Activated T-cell treated with anti-CD3 and anti-CD28 coated beads for 48 hours (primary cell): ENCODE data around the gene GLP1R.

Experiments used
- DNase-seq: peaks from one replicate; pipeline ENCODE4 v3.0.0-alpha.2; 2020; ENCODE audit warnings: low read depth

The GLP1R gene

GRCh38 chr6:39062014-39062740, 13.6 kb downstream of the GLP1R start:
- DNase-seq, result no peak

DNA sequence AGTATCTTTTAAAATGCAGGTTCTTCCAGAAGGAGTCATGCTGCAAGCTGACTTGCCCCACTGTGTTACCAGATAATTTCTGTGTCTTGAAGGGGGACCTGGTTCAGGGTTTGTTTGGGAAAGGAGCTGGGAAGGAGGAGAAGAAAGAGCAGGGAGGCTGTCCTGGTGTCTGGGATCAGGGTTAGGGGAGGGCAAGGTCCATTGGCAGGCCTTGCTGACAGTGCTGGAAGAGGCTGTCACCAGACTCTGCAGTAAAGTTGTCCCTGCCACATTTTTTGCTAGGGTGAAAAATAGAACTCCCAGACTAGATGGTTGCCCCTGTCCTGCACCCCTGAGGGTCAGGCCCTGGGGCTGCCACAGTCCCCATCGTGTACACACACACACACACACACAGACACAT, 14.9 kb downstream of the GLP1R start:
- no peak for DNase-seq

DNA sequence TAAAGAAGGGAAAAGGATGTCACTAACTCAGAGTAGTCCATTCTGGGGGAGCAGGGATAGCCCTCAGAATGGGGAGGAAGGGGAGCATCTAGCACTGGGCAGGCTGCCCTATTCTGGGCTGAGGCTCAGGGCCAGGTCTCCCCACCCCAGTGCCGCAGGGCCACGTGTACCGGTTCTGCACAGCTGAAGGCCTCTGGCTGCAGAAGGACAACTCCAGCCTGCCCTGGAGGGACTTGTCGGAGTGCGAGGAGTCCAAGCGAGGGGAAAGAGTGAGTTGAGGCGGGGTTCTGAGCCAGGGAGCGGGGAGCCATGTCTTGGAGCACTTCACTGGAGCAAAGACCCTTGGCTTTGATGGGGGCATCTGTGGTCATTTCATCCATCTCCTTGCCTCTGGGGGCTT, 17.0 kb downstream of the GLP1R start:
- DNase-seq, result no peak

- DNase-seq, result no peak
These were observed 19.8 kb downstream of the GLP1R start for GRCh38 chr6:39068391-39068790.

GRCh38 chr6:39072830-39073229, 24.2 kb downstream of the GLP1R start:
- DNase-seq, result no peak

DNA sequence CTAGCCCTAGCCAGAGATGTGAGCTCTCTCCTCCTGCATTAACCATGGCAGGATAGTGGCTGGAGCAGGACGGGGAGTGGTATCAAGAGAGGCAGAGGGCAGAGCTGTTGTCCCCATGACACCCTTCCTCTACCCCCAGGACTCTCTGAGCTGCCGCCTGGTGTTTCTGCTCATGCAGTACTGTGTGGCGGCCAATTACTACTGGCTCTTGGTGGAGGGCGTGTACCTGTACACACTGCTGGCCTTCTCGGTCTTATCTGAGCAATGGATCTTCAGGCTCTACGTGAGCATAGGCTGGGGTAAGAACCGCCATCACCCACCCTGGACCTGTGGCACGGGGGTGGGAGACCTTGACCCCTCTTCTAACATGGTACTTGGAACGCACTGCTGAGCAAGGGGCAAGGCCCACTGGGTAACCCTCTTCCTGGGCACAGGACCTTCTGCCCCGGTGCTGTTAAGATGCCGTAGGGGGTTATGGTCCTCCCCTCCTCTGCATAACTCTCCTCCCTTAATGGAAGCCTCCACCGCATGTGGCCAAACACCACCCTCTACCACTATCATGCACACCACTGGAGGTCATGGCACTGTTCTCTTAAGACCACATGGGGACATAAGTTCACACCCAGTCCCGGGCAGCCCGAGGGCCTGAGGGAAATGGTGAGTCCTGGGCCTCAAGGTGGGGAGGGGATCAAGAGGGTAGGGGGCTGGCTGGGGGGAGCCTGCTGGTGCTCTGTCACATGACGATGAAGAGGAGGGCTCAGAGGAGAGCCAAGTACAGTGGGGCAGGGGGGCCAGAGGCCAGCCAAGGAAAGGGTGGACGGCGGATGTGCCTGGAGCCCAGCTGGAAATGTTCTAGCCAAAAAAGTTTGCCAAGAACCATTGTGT, 25.1 kb downstream of the GLP1R start:
- no peak for DNase-seq

- DNase-seq, result no peak
These were observed 25.9 kb downstream of the GLP1R start for GRCh38 chr6:39074486-39074885.

- DNase-seq, result no peak
These were observed 26.6 kb downstream of the GLP1R start for GRCh38 chr6:39075010-39075686.

DNA sequence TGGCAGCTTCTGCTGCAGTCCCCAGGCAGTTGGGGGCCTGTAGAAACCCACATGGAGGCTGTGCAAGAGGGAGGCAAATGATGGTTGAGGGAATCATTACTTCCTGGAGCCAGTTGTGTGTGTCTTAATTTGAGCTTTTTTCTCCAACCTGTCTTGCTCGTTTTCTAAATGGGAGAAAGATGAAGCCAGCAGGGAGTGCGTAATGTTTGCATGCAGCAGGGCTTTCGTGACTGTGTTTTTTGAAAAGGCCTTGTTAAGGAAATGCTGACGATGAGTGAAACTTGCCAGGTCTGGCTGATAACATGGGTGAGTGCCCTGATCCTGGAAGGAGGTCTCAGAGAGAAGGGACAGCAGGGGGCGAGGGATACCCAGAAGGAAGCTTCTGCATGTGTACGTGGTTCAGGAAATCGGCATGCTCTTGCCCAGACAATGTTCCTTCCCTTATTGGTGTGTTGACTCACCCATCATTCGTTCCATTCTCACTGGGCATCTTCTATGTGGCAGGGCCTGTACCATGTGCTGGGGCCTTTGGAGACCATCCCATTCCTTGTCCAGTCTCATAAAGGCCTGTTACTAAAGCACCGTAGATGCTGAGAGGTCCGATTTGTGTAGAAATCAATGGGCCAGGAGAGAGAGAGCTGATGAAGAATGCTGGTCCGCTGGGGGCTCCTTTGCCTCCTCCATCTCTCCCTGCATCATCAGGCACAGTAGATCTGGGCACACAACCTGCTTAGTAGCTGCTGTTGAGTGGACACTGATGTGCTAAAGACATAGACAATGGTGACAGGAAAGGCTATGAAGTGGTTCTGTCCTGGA, 27.4 kb downstream of the GLP1R start:
- DNase-seq, result no peak

GRCh38 chr6:39076623-39077535, 28.3 kb downstream of the GLP1R start:
- DNase-seq, result no peak

DNA sequence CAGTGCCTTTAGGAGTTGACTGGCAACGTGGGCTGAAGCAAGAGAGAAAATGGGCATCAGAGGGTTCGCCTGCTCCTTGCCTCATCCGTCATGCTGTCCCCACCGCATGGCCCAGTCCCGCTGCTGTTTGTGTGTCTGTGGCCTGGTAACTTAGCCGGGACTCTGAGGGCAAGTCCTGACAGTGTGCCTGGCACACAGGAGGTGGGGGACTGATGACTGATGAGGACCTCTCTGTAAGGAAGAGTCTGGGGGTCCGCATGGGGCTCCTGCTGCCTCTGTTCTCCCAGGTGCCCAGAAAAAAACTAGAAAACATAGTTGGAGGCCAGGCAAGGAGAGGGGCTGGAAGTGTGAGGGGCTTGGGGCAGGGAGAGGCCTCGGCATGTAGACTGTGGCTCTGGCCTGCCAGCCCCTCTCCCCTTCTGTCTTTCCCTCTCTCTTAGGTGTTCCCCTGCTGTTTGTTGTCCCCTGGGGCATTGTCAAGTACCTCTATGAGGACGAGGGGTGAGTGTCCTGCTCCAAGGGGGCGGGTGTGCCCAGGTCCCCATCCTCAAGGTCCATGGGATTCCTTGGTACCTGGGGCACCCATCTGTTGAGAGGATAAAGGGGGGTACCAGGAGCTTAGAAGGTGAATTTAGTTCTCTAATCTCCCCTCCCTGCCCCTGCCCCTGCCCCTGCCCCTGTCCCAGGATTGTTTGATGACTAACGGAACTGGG, 29.5 kb downstream of the GLP1R start:
- DNase-seq, result no peak

- no peak for DNase-seq
These were observed 30.1 kb downstream of the GLP1R start for GRCh38 chr6:39078695-39079094.

DNA sequence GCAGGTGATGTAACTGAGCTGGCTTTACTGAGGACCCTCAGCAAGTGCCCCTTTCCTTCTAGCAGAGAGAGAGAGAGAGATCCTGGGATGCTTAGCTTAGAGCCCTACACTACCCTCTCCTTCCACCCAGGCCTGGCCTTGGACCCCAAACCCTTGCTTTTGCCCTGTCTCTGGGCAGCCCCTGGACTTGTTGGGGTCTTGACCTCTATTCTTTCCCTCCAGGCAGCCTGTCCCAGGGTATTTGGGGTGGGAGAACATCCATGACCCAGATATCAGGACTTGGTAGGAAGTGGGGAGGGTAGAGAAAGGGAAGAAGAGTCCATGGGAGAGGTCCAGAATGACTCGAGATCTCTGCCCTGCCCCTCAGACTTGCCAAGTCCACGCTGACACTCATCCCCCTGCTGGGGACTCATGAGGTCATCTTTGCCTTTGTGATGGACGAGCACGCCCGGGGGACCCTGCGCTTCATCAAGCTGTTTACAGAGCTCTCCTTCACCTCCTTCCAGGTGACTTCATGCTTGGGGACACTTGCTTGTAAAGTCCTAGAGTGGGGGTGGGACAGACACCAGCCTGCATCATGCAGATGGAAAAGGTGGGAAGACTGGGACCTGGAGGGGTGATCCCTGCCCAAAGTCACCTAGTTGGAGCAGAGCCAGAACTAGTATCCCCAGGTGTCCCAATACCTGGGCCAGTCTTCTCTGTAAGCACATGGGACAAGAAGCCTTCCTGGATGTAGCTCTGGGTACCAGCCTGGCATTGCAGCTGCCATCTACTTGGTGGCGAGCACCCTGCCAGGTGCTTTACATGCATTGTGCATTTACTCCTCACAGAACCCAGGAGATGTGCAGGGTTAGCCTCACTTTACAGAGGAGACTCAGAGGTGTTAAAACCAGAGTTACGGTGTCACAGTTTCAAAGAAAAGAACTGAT, 30.9 kb downstream of the GLP1R start:
- no peak for DNase-seq

GRCh38 chr6:39080246-39080875, 31.8 kb downstream of the GLP1R start:
- DNase-seq, result no peak

DNA sequence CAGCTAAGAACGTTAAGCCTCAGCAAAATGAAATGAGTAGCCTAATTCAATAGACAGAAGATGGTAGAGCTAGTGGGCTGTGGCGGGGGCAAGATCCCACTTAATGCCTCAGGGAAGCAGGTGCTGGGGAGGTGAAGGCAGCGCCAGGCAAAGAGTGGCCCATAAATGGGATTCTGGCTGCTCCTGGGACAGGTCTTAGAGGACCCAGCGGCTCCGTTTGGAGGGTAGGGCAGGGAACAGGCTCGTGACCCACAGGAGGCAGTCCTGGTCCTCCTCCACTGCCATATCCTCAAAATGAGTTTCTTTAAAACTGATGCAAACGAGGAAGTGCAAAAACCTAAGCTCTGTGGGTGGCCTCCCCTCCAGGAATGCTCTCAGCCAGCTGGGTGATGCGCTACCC, 33.7 kb downstream of the GLP1R start:
- DNase-seq, result no peak

DNA sequence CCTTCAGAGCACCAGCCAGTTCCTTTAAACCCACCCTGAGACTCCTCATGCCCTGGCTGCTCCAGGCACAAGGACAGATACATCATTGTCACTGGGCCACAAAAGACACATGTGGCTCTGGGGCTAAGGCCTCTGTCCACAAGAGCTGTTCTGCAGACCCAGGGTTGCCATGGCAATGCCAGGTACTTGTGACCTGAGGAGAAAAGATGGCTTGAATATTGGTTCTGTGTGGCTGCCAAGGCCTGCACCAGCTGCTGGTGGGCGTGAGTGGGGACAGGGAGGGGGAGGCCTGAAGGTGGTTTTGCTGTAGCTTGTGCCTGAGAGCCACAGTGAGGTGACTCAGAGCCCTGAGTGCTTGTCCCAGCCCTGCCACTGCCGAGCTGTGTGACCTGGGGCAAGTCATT, 34.7 kb downstream of the GLP1R start:
- DNase-seq, result no peak

DNA sequence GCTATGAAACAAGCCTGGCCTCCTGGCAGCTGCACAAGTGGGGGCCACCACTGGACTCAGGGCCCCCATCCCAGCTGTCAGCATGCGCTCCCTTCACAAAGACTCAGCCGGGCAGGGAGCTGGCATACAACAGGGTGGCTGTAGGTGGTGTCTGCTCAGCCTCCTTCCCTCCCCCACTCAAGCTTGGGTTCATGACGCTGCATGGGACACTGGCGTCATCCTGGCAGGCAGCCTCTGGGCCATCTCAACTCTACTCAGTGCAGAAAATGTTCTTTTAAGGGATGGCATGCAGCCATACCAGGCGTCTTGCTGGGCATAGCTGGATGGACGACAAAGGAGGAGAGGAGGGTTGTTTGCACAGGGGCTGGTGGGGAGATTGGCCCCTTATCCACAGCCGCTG, 35.9 kb downstream of the GLP1R start:
- DNase-seq, result no peak

DNA sequence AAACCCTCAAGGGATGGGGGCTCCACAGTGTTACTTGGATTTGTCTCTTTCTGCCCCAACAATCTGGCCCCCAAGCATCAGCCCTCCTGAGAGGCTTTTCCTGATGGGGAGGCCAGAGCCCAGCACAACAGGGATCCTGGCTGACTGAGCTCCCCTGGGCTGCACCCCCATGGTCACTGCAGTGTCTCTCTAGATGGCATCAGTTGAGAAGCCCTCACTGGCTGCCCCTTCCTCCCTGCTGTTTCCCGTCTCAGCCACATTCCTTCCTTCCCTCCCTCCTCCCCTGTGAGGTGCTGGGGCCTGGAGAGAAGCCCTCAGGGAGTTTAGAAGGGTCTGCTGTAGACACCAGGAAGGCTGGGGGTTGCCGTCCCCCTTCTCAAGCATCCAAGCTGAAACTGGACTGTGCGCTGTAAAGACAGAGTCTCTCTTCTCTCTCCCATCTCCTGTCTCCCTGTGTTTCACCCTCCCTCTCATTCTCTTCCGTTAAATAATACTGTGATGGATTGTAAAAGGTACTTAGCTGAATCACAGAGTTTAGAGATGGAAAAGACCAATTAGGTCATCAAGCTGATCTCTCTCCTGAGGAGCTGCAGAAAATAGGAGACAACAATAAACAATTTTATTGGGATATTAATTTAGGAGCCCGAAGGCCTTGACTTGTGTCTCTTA, 36.7 kb downstream of the GLP1R start:
- no peak for DNase-seq
